SK-N-MC (cell line): ENCODE data around the gene ALG9.

Experiments
- EZH2 ChIP-seq: fragments of 200-600 bp; sonication (generic); IDR thresholded peaks from one replicate; pipeline ENCODE4 v1.6.1; 2017; ENCODE audit warnings: antibody characterized with exemption
- FOXP2 ChIP-seq: optimal IDR thresholded peaks from 2 replicates; pipeline ENCODE3; 2011; ENCODE audit warnings: mild to moderate bottlenecking, moderate library complexity; ENCODE audit not compliant: insufficient read depth; ENCODE audit errors: extremely low read length, control extremely low read depth
- POLR2AphosphoS5 ChIP-seq: IDR thresholded peaks from 2 replicates; pipeline ENCODE4 v1.6.1; 2012; ENCODE audit warnings: mild to moderate bottlenecking, low read depth, low read length, borderline replicate concordance

DNA sequence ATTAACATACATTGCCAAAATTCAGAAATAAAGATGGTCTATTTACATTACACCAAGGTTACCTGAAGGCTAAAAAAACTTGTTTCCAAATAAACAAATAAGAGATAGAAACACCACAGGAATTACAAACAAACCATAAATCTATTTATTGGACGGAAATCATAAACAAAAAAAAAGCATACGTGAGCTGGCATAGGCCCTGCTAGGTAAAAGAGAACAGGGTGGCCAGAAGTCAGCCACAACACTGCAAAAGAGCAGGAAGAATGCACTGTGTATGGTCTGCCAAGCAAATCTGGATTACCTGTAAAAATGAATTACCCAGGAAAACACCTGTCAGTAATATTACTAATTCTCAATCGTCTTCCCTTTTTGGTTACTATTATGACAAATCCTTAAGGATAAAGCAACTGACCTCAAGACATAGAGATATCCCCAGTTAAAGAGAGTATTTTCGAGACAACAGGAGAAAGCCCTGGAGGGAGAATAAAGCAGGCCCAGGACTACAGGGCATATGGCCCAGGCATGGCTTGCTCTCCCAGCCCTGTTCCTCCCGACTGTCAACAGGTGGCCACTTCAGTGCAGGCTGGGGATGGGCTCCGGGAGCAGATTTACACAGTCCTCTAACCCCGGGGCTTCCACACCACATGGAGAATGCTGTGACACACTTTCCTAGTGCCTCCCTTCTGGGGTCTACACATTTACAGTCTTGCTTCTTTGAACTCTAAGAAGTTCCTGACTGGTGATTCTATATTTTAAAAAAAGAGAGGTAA lies 123.2 kb downstream of the ALG9 start:
- TF ChIP-seq EZH2 (no peak), POLR2AphosphoS5 (no peak), FOXP2 (no peak)
